GM19452 (cell line): ENCODE data around the gene RAB18.
"Not testable (repeated sequence)": the region's sequence is repeated elsewhere in the genome, so short reads cannot be mapped to it uniquely, and the experiment has no call there.

Experiments used
- ATAC-seq: cut with Tn5 transposase; IDR thresholded peaks from one replicate; pipeline ENCODE4 v1.9.1; 2021; ENCODE audit not compliant: unreplicated experiment

The RAB18 gene

DNA sequence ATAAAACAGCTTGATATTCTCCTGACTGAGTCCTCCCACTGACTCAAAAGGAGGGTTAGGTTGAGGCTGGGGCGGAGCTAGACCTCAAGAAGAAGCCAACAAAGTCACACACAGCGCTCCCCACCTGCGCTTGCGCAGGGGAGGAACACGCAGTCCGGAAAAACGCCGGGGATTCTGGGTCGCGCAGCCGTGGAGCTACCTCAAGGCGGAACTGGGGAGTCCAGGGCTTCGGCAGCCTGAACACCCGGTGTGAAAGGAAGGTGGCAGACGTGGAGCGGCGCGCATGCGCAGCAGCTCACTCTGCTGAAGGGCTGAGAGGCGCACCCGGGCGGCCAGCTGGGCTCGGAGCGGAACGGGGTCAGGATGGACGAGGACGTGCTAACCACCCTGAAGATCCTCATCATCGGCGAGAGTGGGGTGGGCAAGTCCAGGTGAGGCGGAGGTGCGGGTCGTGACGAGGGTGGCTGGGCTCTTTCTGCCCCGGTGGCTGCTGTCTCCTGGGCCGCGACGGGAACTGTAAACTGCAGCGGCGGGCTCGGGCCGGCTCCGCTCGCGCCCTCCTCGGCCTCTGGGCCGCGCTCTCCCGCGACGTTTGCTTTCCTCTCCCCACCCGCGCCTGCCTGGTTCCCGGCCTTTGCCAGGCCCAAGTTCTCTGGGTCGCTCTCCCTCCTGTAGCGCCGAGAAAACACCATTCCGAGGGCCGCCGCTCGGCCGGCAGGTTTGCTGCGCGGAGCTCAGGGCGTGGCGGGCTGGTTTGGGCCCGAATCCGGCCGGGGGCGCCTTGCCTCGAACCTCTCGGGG is at the start of gene RAB18:
Gene RAB18 (plus strand): TSS at position 298 of the 801 bp plus-strand sequence. CDS start 66 bp downstream, at position 364.
- peak; percentile 95 for ATAC-seq

DNA sequence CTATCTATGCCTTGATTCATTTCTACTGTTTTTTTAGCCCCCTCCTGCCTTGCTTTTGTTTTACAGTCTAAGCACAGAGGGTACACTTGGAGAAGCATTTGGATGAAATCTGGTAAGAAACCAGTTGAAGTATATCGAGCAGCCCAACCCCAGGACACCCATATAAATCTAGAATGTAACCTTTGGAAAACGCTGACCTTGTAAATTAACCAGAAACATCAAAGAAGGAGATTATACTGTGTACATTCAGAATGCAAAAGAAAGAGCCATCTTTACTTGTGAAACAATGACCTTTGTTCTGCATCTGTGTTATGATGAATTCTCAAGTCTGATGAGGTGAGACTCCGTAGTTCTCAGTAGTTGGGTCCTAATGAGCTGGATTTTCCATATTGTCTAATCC is 49.3 kb upstream of the RAB18 start:
- ATAC-seq = no peak

DNA sequence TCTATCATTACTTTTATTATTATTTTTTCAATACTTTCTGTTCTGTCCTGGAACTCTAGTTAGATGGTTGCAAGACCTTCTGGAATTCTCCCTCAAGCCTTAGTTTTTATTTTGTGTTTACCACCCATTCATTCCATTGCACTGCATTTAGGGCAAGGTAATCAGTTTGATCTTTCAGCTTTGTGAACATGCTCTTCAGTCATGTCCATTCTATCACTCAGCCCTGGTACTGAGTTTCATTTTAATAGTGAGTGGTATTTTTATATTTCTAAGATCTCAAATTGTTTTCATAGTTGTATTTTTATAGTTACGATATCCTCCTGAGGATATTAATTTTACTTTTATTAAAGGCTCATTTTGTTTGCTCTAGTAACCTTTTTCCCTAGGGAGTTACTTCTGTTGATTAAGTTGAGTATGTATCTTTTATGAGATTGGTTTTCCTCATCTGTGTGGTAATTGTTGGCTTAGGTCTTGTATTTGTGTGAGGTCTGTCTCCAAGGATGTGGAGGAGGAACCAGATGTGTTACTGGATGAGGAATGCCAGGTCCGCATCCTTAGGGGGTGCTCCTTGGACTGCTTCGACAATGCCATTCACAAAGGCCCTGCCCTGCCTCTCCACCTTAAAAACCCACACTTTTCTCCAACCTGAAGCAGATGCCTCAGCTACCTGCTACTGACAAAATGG is 46.7 kb upstream of the RAB18 start:
- ATAC-seq = no peak

DNA sequence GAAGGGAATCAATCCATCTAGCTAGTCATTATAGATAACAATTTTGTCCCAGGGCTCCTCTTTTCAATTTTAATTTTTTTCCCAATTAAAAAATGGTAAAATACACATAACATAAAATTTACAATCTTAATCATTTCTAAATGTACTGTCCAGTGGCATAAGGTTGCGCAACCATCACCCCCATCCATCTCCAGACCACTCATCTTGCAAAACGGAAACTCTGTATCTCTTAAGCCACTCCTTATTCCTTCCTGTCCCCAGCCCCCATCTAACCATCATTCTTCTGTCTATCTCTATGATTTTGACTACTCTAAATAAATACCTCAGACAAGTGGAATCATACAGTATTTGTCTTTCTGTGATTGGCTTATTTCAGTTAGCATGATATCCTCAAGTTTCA is 46.1 kb upstream of the RAB18 start:
- ATAC-seq = no peak

DNA sequence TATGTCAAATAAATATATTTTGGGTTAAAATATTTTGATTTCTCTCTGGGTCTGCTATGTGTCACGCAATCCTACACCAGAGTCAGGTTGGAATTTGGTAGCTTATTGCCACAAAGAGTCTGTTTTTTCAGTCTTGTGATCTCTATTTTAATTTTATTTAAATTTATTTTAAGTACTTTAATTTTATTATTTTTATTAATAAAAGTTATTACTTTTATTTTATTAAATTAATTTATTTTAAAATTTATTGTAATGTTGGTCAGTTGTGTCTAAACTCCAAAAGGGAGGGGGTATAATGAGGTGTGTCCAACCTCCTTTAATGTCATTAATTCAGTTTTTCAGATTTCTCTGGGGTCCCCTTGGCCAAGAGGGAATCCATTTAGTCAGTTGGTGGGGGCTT is 42.8 kb upstream of the RAB18 start:
- no peak for ATAC-seq

DNA sequence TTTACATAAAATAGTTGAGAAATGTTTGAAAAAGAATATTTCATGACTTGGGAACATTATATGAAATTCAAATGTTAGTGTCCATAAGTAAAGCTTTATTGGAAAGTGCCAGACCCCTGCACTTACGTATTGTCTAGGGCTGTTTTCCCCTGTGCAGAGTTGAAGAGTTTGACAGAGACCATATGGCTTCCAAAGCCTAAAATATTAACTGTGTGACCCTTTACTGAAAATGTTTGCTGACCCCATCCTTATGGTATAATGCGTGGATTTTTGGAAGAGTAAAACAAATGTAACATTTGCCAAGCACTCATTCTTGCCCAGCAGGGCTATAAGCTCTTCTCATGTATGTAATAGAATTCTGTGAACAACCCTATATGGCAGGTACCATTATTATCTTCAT is 40.1 kb upstream of the RAB18 start:
- no peak for ATAC-seq

DNA sequence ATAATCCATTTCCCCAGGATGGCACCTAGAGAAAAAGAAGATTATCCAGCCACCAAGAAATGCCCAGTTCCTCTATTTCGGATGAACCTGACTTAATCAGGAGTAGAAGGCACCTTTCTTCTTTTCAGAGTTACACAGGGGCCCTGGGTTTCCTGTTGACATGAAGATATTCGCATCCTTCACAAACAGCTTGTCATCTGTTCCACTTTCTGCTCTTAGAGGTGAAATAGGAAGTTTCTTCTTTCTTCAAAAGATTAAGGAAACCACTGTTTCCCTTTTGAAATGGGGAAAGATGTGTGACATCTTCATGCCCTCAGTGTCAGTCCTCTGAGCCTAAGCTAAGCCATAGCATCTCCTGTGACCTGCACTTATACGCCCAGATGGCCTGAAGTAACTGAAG is 39.1 kb upstream of the RAB18 start:
- peak; percentile 67 for ATAC-seq

DNA sequence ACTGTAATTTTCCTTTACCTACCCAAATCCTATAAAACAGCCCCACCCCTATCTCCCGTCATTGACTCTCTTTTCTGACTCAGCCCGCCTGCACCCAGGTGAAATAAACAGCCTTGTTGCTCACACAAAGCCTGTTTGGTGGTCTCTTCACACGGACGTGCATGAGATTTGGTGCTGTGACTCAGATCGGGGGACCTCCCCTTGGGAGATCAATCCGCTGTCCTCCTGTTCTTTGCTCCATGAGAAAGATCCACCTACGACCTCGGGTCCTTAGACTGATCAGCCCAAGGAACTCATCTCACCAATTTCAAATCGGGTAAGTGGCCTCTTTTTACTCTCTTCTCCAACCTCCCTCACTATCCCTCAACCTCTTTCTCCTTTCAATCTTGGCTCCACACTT is 38.5 kb upstream of the RAB18 start:
- not testable (repeated sequence) for ATAC-seq

DNA sequence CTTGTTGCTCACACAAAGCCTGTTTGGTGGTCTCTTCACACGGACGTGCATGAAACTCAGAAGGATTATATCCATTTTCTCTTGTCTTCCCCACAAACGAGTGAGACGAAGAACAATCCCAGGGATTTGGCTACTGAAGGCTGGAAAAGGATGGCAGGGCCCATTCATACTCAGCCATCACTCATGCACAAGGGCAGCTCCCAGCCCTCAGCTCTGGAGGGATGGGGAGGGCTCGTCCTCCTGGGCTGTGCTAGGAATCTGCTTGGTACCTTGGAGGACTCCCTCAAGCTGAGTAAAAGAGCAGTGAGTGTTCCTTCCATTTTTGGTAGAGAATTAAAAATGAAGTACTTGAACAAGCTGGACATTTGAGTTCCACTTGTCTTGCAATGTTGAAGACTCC is 33.2 kb upstream of the RAB18 start:
- no peak for ATAC-seq

DNA sequence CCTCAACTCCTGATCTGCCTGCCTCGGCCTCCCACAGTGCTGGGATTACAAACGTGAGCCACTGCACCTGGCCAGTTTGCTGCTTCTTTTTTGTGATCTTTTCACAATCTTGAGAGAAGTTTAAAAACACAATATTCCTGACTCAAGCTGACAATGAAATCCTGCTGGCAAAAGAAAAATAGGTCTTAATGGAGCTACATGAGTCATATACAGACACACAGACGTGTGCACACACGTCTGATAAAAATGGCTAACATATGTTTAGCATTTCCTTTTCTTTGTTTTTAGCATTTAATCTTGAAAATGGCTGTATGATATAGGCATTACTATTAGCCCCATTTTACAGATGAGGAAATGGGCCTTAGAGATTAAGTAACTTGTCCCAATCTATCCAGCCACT is 29.4 kb upstream of the RAB18 start:
- ATAC-seq = no peak

DNA sequence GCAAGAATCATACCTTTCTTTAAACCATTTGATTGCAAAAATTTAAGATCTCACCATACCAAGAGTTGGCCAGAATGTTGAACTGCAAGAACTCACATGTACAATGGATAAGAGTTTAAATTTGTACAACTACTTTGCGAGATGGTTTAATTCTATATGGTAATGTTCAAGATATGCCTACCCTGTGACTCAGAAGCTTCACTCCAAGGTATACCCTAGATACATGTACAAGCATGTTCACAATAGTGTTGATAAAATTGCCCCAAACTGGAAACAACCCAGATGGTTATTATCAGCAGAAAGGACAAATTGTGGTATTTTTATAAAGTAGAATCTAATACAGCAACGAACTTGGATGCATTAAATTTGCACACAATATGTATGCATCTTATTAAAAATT is 25.1 kb upstream of the RAB18 start:
- ATAC-seq = no peak

DNA sequence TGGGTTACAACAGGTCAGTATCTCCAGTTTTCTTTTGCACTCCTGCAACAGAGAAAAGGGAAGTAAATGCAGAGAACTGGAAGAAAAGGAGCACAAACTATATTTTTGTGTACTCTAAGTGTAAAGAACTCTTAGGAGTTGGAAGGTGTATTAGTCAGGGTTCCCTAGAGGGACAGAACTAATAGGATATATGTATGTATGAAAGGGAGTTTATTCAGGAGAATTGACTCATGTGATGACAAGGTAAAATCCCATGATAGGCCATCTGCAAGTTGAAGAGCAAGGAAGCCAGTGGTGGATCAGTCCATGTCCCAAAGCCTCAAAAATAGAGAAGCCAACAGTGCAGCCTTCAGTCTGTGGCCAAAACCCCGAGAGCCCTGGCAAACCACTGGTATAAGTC is 22.6 kb upstream of the RAB18 start:
- no peak for ATAC-seq

DNA sequence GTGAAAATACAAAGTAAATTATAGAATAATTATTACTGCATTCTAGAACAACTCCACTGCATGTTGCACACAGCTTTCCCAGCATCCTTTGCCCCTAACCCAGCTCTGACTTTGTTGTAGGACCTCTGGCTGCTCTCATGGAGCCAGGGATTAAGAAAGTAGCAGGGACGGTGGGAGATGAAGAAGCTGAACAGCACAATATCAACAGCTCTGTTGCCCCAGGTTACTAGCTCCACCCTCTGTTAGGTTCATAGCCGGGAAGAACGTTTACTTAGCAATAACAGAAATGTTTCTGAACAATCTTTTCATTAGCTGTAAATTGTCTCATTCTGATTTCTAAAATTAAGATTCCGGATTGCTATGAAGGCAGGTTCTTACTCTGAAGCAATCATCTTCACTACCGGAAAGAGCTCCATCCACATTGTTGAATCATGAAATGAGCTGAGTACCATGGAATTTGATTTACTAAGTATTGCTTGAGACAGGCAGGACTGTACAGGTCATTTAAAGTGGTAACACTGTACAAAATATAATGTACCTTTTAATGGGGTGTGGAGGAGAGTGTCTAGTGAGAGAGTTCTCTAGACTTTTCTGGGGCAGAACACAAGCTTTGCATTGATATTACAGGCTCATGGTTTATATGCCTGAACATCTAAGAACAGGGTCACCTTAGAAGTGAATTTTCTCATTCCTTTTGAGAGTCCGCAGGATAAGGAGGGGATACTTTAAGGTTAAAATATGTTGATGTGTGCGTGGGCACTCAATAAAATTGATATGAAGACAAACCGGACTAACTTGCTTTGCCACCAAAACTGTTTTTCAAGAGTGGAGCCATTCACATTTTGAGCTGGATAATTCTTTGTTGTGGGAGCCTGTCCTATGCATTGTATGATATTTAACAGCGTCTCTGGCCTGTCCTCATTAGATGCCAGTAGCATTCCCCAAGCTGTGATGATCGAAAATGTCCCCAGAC is 20.8 kb upstream of the RAB18 start:
- ATAC-seq = no peak

DNA sequence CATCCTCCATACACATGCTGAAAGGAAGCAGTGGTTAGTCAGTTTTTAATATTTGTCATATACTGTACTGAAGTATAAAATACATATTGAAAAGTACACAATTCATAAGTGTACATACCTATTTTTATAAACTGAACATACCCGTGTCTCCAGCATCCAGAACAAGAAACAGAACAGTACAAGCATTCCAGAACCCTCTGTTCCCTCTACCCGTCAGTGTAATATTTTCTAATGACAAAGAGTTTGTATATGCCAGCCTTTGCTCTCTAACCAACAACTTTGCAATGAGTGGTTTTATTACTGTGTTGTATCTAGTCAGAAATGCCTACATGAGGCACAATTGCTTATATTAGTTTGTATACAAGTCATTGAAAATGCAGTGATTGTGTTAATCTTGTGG is 18.7 kb upstream of the RAB18 start:
- no peak for ATAC-seq

DNA sequence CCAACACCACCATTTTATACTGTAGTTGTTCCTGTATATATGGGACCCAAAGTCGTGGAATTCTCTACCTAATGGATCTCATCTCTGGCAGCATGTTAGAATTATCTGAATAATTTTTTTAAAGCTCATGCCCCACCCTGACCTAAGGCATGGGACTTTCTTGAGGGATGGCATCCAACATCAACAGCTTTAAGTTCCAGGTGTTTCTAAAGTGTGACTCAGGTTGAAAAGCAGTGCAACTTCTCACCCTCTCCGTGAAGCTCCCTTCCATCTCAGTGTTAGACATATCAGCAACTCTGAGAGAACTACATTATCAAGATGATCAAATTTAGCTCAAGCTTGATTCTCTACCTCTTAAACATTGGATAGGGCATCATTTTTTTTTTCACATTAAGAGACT is 18.1 kb upstream of the RAB18 start:
- ATAC-seq = no peak

DNA sequence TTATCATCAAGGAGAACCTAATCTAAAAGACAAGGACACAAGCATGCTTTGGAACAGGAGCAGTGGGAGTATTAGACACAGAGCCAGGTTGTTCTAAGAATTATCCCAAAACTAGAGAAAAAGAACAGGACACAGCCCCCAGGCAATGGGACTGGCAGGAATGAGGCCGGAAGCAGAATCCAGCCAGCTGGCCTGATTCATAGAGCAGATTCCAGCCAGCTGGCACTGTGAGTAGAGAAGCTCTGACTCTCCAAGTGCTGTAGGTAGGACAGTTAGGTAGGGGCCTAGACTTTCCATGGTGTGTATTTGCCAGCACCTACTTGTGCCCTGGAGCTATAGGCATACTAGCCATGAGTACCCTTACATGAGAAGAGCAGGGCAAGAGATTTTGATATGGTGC is 13.3 kb upstream of the RAB18 start:
- no peak for ATAC-seq

DNA sequence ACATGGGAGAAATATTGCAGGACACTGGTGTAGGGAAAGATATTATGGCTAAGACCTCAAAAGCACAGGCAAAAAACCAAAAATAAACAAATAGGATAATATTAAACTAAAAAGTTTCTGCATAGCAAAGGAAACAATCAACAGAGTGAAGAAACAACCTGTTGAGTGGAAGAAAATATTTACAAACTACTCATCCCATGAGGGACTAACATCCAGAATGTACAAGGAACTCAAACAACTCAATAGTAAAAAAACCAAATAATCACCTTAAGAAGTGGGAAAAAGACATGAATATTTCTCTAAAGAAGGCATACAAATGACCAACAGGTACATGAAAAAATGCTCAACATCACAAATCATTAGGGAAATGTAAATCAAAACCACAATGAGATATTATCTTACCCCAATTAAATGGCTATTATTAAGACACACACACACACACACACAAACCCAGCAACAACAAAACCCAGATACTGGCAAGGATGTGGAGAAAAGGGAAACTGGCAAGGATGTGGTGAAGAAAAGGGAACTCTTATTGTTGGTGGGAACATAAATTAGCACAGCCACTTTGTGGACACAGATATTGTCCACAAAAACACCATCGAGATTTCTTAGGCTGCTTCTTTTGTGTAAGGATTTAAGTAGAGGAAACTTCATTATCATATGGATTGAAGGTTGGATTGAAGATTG is 9.8 kb upstream of the RAB18 start:
- ATAC-seq = no peak

DNA sequence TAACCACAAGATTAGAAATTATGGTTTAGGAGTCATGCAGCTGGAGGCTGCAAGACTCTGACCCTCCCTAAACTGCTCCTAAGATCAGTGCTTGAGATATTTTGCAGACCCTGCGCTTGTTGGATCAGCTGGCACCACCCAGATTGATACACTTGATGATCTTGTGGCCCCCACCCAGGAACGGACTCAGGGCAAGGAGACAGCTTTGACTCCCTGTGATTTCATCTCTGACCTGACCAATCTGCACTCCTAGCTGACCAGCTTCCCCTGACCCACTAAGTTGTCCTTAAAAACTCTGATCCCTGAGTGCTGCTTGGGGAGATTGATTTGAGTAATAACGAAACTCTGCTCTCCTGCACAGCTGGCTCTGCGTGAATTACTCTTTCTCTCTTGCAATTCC is 8.0 kb upstream of the RAB18 start:
- ATAC-seq = no peak

DNA sequence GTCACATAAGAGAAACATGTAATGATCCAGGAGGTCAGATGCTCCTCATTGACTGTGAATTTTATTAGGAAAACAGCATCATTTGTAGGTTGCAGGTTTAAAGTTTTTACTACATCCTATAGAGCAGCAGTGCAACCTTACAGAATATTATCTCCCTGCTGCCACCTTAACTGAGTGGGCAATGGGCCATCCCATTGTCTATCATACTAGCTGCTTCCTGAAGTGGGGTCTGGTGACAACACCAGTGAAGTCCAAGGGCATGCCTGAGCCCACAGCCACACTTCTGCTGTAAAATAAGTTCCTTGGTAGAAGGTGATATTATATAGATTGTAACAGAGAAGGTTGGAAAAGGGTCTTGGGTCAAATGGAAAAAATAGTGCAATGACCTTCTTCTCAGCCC is 4.0 kb upstream of the RAB18 start:
- no peak for ATAC-seq

DNA sequence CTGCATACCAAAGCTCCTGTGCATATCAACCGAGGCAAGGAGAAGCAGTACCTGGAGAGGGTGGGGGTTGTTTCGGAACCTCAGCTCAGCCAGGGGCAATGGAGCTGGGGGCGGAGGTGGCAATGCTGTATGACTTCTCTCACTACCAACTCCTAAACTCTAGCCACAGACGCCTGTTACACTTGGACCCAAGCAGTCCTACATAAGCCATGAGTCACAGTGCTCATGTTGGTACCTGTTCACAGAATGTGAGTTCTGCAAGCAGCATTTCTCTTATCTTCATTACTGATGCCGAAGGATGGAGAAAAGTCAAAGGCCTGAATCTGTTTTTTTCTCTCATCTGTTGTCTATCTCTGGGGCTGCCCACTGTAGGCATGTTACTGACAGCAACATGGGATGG is 3.2 kb upstream of the RAB18 start:
- ATAC-seq = no peak

DNA sequence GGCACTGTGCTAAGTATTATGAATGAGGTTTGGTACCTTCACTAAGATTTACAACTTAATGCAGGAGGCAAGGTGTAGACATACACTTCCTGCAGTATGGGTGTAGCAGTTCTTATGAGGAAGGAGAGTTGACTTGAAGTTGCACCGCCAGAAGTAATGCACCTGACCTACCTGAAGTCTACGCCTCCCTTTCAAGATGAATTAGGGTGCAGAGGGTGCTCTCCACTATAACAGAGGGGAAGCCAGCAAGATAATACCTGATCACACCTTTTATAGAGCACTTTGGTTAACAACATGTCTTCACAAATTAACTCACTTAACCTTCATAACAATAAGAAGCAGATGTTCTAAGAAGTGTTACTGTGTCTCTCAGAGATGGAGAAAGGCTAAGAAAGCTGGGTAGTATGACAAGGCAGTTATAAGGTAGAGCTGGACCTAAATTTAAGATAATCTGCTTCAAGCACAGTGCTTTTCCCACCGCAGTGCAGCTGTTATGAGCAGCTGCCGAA is 552 bp upstream of the RAB18 start:
- peak; percentile 2 for ATAC-seq
